Myocyte (in vitro differentiated cells): Measurements from ENCODE around the gene PGLYRP2. TPM values are rescaled to one million over a fixed set of nuclear protein-coding genes. Genes with fewer than 3 reads are reported as not detected.

Experiments used
- DNase-seq: peaks from one replicate; pipeline ENCODE4 v3.0.0-alpha.2; 2012; ENCODE audit warnings: low read depth
- microRNA counts: library from miRNA; unstranded; fragments of <30 nt; microRNA quantifications from one replicate; lab custom pipeline; 2016
- microRNA-seq: library from miRNA; unstranded; fragments of <30 nt; microRNA quantifications from one replicate; pipeline ENCODE4, GENCODE V29; 2016
- total RNA-seq: library from RNA; depleted of rRNA; stranded (reverse); fragments of >200 nt; gene quantifications from 2 replicates; pipeline ENCODE4 v1.2.3, GENCODE V29; 2014

The PGLYRP2 gene
- total RNA-seq, 1 donor from 2014 or later: not detected

DNA sequence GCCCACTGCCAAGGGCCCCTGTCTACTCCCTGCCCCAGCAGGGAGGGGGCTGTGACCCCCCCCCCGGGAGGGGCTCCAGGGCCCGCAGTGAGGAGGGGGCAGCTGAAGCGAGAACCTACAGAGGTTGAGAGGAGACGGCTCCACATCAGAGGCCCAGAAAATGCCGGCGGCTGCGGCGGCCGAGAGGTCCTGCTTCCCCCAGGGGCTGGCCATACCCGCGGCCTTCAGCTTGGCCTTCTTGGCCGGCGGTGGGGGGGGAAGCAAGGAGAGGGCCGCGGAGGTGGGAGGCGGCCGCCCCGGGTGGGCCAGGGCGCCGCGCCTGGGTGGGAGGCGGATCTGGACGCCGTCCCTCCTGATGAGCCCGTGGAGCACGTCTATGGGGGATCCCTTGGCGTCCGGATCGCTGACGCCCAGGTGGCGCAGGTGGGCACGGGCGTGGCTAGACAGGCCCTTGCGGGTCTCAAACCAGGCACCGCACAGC lies 51.3 kb downstream of the PGLYRP2 start:
- no peak for DNase-seq

DNA sequence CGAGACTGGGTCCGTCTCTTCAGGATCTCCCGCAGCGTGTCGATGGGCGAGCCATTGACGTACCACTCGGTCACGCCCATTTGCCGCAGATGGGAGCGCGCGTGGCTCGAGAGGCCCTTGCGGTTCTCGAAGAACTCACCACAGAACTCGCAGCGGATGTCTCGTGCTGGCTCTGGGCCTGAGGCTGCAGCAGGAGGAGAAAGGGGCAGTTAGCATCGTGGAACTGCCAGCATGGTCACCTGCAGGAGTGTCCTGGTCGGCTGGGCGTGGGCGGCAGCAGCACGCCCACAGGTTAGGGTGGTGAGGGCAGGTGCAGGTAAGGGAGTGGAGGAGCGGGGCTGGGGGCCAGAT lies 52.0 kb downstream of the PGLYRP2 start:
- no peak for DNase-seq

DNA sequence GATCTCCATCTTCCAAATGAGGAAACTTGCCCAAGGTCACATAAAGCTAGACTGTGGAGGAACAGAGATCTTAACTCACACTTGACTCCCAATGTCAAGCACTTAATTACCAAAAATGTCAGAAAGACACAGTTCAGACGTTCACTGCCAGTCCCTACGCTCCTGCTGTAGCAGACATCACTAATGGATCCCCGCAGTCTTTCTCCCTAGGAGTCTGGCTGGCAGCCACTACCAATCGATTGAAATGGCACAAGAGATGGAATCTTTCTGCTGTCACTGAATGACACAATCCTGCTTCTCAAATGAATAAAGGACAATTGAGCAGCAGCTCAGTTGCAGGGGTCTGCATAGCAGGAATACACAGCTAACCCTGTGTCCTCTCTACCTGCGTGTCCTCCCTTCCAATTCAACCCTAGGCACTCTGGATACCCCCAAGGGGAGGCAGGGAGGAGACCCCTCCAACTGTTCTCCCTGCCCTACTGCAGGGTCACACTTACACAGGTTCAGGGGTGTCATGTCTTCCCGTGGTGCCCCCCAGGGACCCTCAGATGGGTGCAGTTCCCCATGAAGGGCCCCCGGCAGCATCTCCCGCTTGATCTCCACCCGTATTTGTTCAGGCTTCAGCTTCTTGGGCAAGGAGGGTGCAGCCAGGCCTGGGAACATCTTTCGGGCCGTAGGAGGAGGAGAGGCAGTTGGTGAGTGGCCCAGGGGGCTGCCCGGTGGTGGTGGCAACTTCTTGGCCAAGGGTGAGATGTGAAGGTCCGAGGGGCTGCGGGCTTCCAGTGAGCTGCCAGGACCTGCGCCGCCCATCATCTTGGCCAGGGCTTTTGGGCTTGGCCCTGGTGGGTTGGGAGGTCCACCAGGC lies 52.6 kb downstream of the PGLYRP2 start:
- no peak for DNase-seq

DNA sequence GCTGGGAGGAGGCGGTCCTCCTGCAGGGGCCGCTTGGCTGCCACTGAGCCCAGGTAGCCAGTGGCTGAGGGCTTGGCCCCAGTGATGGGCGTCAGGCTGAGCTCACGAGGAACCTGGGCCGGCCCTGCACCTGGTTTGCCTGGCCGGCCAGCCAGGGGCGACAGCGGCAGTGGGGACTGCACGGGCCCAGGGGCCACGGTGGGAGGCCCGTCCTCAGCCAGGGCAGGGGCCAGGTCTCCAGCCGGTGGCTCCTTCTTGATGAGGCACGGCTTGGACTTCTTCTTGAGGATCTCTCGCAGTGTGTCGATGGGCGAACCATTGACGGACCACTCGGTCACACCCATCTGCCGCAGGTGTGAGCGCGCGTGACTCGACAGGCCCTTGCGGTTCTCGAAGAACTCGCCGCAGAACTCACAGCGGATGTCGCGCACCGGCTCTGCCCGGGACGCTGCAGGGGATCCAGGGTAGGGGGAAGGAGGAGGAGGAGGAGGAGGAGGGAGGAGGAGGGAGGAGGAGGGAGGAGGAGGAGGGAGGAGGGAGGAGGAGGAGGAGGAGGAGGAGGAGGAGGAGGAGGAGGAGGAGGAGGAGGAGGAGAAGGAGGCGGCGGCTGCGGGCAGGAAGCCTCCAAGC lies 53.9 kb downstream of the PGLYRP2 start:
- DNase-seq: no peak

DNA sequence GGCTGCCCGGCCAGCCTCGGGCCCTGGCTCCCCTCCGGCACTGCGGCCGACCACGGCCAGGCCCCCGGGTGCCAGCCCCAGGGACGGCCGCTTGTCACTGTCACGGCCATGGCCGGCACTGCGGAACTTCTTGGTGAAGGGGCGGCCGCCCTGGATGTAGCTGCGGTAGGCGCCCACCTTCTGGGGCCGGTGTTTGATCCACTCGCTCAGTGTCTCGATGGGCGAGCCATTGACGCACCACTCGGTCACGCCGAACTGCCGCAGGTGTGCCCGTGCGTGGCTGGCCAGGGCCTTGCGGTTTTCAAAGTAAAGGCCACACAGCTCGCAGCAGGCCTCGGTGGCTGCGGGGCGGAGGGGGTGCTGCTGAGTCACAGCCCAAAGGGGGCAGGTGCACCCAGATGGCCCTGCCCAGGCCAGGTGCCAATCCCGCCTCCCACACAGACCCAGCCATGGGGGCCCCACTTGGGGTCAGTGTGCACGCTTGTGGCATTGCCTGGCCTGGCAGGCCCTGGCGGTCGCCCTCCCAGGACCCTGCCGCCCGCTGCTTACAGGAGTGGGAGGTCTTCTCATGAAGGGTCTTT lies 54.5 kb downstream of the PGLYRP2 start:
- no peak for DNase-seq

DNA sequence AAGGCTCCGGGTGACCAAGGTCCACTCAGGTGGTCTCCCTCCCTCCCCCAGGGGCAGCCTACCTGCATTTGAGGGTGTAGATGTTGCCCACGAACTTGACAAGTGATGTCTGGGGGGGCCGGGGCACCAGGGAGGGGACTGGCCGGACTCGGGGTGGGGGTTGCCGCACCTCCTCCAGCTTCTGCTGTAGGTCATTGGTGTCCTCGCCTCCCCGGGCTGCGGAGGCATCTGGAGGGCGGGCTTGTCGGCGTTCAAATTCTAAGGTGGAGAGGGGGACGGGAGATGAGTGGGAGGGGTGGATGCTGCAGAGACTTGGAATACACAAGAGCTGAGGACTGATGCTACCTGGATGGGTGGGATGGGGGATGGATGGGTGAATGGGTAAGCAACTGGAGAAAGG lies 55.2 kb downstream of the PGLYRP2 start:
- no peak for DNase-seq

DNA sequence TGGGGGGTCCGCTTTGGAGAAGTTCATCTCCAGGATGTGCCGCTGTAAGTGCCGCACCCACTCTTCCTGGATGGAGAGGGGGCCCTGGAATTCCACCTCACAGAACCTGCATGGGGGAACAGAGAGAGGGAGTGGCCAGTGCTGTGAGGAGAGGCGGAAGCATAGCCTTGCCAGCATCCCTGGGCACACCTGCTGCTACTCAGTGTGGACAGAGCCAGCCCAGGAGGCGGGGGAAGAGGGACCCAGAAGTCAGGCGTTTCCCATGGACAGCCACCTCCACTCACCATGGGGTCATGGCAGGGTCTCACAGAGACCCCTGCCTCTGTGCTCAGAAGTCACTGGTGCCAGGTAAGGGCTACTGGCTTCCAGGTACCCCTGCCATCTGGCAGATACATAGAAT lies 56.2 kb downstream of the PGLYRP2 start:
- no peak for DNase-seq

DNA sequence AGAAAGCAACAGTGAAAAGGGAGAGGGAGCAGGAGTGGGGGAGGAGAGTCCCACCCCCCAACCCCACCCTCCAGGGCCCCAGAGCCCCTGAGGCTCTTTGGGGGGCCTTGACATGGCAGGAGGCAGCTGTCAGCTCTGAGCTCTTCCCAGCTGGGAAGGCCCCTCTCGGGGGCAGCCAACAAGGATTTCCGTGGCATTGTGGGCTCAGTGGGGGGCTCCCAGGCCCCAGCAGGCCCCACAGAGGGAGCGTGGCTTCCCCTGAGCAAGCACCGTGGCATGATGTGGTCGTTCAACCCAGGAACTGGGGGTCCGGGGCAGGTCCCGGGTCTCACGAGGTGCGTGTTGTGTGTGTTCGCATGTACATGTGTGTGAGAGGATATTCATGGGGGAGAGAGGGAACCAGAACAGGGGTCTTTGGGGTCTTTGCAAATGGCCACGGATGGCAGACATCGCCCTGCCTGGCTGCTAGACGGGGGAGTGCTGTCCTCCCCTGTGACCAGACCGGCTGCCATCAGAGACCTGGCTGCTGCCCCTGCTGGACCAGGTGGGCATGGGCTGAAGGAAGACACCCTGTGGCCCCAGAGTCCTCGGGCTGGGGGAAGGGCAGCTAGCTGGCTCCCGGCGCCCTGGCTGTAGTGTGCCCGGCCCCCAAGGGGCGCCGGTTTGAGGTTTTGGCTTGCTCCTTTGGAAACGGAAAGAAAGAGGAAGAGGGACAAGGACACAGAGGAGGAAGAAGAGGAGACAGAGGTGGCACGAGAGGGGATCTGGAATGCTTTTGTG lies 56.8 kb downstream of the PGLYRP2 start:
- DNase-seq: no peak

DNA sequence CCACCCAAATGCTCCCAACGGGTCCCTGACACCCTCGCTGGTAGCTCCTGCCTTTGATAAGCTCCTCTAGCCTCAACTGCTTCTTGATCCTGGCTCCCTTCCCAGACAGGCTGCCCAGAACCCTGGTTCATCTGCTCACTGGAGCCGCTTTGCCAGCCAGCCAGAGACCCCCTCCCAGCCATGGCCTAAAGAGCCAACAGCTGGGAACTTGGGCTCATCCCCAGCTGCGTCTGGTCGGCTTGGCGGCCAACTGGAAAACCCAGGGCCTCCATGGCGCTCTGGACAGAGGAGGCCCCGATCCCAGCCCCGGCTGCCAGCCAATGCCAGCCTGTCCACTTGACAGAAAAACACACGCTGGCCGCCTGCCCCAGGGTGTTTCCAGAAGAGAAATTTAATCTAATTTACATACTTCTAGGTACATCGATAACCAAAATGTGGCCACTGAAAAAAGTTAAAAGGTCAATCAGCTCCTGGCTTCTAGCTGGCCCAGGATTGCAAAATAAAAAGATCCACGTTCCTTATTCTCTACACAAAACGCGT lies 57.5 kb downstream of the PGLYRP2 start:
- peak; percentile 66 for DNase-seq

DNA sequence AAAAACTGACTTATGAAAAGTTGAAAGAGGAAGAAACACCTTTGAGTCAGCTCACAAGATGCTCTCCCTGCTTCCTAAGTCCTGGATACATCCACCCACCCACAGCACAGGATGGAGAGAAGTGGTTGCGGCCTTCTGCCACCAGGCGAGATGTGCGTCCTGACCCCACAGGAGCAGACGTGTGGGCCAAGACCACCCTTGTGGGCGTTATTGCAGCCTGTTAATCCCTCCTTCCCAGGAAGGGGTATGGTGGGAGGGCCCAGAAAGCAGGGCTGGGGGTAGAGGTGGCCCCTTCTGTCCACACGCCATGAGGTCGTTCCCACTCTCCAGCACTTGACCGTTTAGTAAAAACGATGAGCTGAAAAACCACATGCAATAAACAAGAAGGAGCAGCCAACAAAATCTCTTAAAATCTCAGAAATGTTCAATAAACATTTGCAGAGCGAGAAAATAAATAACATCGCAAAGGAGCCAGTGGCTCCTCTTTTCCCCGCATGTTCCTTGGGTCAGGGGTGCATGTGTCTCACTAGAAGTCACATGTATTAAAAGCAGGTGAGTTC lies 58.1 kb downstream of the PGLYRP2 start:
- no peak for DNase-seq

DNA sequence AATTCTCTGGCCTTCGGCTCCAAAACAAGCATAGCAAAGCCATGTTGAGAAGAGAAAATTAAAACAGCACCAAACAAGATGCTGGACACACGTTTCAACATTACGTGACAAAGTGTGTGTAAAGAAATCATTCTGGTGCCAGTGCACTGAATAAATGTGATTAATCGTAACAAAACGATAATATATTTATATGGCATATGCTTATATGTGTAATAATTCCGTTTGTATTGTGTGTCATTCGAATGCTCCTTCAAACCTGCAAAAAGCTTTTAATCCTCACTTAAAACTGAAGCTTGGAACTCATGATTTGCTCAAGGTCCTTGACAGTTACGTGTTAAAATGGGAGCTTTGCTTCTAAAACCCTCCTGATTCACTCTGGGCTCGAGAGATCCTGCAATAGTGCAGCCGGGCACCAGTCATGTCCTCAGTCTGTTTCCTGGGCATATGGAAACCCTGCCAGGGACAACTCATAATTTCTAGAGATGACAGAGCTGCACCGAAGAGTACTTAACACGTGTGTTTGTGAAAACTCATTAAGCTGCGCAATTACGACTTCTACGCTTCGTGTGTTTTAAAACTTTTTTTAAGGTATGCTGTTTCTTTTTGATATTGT lies 59.8 kb downstream of the PGLYRP2 start:
- no peak for DNase-seq

MicroRNA genes within 50 kb of the gene (microRNA counts, 767-probe panel; counts per million panel counts)
- not detected for microRNA hsa-miR-1470 (lab: Ali Mortazavi, UCI)

Small RNAs within 50 kb of the gene (microRNA-seq; reads per million reads assigned to microRNA genes)
- gene MIR1470: not detected

Other genes starting within 250 kb of the PGLYRP2 start
- 0.16 TPM in 1 of 2 replicates, not detected in the other for gene EPHX3, start 247.1 kb downstream of the PGLYRP2 start, total RNA-seq
- 18.9 and 20.7 TPM in 2 replicates for gene BRD4, start 147.0 kb downstream of the PGLYRP2 start, total RNA-seq
- 24.6 and 25.0 TPM in 2 replicates for gene AKAP8, start 99.7 kb downstream of the PGLYRP2 start, total RNA-seq
- gene AKAP8L, start 60.5 kb downstream of the PGLYRP2 start, total RNA-seq: 141 and 143 TPM in 2 replicates
- 21.6 and 29.2 TPM in 2 replicates for gene WIZ, start 29.5 kb downstream of the PGLYRP2 start, total RNA-seq
- gene RASAL3, start 15.0 kb downstream of the PGLYRP2 start, total RNA-seq: not detected in 2 replicates
- not detected in 2 replicates for gene CYP4F22, start 29.0 kb upstream of the PGLYRP2 start, total RNA-seq
- not detected in 2 replicates for gene CYP4F8, start 135.7 kb upstream of the PGLYRP2 start, total RNA-seq
- not detected in 2 replicates for gene CYP4F3, start 161.4 kb upstream of the PGLYRP2 start, total RNA-seq
- not detected in 2 replicates for gene CYP4F12, start 193.6 kb upstream of the PGLYRP2 start, total RNA-seq
- not detected in 2 replicates for gene OR10H2, start 248.5 kb upstream of the PGLYRP2 start, total RNA-seq